HCT116 (cell line): ENCODE measurements around the gene IFI27L2.

Experiments
- CEBPB ChIP-seq: IDR thresholded peaks from 2 replicates; pipeline ENCODE4 v1.6.1; 2012; ENCODE audit warnings: low read depth
- CTCF ChIP-seq, 3 experiments: fragments of 200-600 bp in 1 of 3; sonication (generic) in 1 of 3; IDR thresholded peaks in 2 of 3; conservative IDR thresholded peaks in 1 of 3; 2 replicates each; pipeline ENCODE4 v1.5.1; 2012 to 2017; ENCODE audit warnings: low read depth in 2 of 3, low read length in 2 of 3, antibody characterized with exemption in 1 of 3, borderline replicate concordance in 1 of 3, control low read depth in 1 of 3, mild to moderate bottlenecking in 1 of 3, mixed read lengths in 1 of 3, mixed run types in 1 of 3, moderate library complexity in 1 of 3; ENCODE audit not compliant: insufficient read depth in 1 of 3
- EZH2 ChIP-seq: fragments of 200-600 bp; sonication (generic); IDR thresholded peaks from 2 replicates; pipeline ENCODE4 v1.6.1; 2017; ENCODE audit warnings: antibody characterized with exemption, mixed run types
- EZH2phosphoT487 ChIP-seq: fragments of 200-600 bp; IDR thresholded peaks from 2 replicates; pipeline ENCODE4 v1.6.1; 2018; ENCODE audit warnings: antibody characterized with exemption, borderline replicate concordance
- FOSL1 ChIP-seq: IDR thresholded peaks from 2 replicates; pipeline ENCODE4 v1.6.1; 2012; ENCODE audit warnings: low read depth
- JUND ChIP-seq: IDR thresholded peaks from 2 replicates; pipeline ENCODE4 v1.6.1; 2012
- POLR2A ChIP-seq: IDR thresholded peaks from 2 replicates; pipeline ENCODE4 v1.7.0; 2011; ENCODE audit warnings: borderline replicate concordance; ENCODE audit not compliant: insufficient read depth, insufficient read length; ENCODE audit errors: extremely low read depth
- POLR2AphosphoS5 ChIP-seq: IDR thresholded peaks from 2 replicates; pipeline ENCODE4 v1.6.1; 2011; ENCODE audit warnings: mild to moderate bottlenecking, low read depth, low read length, moderate library complexity
- REST ChIP-seq: IDR thresholded peaks from 2 replicates; pipeline ENCODE4 v1.6.1; 2012; ENCODE audit warnings: low read depth
- SIN3A ChIP-seq: IDR thresholded peaks from 2 replicates; pipeline ENCODE4 v1.6.1; 2012; ENCODE audit warnings: low read depth
- YY1 ChIP-seq: IDR thresholded peaks from 2 replicates; pipeline ENCODE4 v1.6.1; 2011; ENCODE audit warnings: low read length, low read depth, moderate library complexity, mild to moderate bottlenecking; ENCODE audit not compliant: insufficient replicate concordance; ENCODE audit errors: extremely low read depth
- ZFX ChIP-seq: fragments of 450-650 bp; IDR thresholded peaks from 2 replicates; pipeline ENCODE4 v1.6.1; 2017
- TF ChIP-seq, protein P1 (sequence below): IDR thresholded peaks from 2 replicates; pipeline ENCODE4 v1.6.1; 2011; ENCODE audit warnings: mild to moderate bottlenecking, low read length, moderate library complexity; ENCODE audit not compliant: insufficient replicate concordance; ENCODE audit errors: extremely low read depth

GRCh38 chr14:94111276-94112095 lies 17.9 kb downstream of the IFI27L2 start:
- TF ChIP-seq CTCF (IDR thresholded peaks at IDR 0.05 in 2 of 3, conservative IDR thresholded peaks at IDR 0.05 in 1 of 3; ENCODE audit: borderline replicate concordance in 1 of 3, insufficient read depth in 1 of 3, low read depth in 2 of 3, low read length in 2 of 3) (no peak), EZH2phosphoT487 (no peak), JUND (no peak), SIN3A (no peak), EZH2 (no peak), POLR2AphosphoS5 (no peak), FOSL1 (no peak), ZFX (no peak), REST (no peak), POLR2A (no peak), YY1 (no peak), CEBPB (no peak)
- TF ChIP-seq, protein P1, sequence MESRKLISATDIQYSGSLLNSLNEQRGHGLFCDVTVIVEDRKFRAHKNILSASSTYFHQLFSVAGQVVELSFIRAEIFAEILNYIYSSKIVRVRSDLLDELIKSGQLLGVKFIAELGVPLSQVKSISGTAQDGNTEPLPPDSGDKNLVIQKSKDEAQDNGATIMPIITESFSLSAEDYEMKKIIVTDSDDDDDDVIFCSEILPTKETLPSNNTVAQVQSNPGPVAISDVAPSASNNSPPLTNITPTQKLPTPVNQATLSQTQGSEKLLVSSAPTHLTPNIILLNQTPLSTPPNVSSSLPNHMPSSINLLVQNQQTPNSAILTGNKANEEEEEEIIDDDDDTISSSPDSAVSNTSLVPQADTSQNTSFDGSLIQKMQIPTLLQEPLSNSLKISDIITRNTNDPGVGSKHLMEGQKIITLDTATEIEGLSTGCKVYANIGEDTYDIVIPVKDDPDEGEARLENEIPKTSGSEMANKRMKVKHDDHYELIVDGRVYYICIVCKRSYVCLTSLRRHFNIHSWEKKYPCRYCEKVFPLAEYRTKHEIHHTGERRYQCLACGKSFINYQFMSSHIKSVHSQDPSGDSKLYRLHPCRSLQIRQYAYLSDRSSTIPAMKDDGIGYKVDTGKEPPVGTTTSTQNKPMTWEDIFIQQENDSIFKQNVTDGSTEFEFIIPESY: no peak
